Amniotic epithelial cell (primary cell): Measurements from ENCODE around the gene GNLY.

ENCODE experiments used
- DNase-seq: peaks from one replicate; pipeline ENCODE4 v3.0.0-alpha.2; 2010; ENCODE audit warnings: low read depth

The GNLY gene

DNA sequence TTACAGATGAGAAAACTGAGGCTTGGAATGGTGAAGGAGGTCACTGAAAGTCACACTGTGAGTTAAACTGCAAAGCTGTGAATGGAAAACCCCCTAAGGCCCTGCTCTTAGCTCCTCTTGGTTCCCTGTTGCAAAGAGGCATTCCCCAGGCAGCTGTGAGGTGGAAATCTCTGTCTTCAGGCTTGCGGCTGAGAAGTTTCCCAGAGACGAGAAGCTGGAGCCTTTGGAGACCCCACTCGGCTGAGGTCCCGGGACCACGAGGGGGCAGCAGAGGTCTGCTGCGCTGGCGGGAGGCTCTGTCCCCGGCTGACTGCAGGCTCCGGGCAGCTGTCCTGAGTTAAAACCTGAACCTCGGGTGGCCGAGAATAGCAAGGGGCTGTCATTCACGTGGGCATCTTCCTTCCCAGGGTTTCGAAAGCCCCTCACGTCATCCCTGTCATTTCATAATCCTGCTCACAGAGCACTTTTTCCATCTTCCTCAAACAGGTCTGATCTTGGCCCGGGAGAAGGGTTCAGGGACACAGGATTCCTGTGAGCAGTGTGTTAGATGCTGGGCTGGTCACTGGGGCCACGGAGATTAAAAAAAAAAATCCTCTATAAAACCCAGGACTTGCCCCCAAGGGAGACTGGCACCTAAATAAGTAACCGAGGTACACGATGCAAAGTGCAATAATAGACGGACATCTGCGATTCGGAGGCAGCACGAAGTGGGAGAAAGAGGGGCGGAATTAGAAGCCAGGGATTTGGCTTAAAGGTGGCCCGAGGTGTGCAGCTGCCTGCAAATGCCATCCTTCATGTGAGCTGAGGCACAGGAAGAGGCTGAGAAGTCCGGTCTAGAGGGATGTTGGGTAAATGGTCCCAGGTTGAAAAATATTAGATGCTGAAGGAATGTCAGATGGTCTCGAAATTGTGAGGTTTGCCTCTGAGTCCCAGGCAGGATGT is 35.0 kb downstream of the GNLY start:
- peak; percentile 68 for DNase-seq

DNA sequence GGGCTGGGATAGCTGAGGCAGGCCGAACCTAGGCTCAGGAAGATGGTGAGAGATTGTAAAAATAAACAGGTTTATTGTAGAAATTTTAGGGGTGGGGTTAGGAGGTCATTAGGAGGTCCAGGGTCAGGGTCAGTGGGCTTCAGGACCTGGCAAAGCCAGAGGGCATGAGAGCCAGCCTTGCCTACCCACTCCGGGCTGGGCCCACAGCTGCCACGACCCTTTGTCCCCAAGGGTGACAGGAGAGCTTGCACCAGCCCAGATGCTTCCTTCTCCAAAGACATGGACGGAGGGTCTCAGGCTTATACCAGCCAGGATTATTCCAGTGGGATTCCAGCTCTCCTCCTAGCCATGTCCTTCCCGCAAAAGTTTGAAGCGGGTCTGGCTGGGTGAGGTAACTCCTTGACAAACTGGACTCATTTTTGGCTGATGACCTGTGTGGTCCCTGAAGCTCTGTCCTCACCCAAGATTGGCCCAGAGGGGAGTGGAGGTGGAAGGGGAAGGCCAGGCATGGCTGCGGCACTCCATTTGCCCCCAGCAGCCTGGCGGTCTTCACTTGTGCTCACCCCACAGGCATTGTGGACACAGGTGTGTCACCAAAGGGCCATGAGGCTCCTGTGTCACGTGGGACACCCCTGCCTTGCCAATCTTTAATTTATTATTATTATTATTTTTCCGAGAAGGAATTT is 35.8 kb downstream of the GNLY start:
- DNase-seq, result no peak

DNA sequence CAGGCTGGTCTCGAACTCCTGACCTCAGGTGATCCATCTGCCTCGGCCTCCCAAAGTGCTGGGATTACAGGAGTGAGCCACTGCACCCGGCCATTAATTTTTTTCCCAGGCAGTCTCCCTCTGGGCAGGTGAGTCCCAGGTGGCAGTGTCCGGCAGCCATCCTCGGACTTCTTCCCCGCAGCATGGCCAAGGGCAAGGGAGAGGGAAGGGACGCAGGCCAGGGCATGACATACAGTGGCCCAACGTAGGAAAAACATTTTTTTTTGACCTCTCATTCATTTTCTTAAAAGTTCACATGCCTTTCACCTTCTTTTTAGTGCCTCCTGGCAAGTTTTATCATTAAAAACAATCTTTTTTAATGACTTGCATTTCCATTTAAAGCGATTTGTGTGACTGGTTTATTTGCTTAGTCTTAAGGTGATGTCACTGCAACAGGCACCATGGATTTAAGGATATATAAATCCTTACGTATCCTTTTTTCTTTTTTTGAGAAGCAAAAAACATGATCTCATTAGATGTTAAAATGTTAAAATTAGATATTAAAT is 36.6 kb downstream of the GNLY start:
- no peak for DNase-seq

DNA sequence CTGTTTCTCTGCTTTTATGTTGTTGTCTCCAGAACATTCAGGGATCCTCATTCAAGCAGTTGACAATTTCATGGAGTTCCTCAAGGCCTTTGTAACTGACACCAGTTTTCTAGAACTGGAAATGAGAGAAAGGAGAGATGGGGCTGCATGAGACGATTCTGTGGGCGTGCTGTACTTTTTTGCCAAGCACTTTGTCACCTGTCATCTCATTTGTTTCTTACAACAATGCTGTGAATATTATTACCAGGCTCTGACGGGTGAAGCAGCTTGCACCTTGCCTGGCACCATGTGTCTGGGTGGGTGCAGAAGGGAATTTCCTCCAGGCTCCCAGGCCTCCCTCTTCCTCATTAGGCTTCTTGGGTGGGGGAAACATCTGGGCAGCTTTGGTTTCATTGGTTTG is 37.4 kb downstream of the GNLY start:
- no peak for DNase-seq

- no peak for DNase-seq
These were observed 38.4 kb downstream of the GNLY start for GRCh38 chr2:85732467-85733120.

- DNase-seq, result no peak
These were observed 39.2 kb downstream of the GNLY start for GRCh38 chr2:85733121-85733960.

DNA sequence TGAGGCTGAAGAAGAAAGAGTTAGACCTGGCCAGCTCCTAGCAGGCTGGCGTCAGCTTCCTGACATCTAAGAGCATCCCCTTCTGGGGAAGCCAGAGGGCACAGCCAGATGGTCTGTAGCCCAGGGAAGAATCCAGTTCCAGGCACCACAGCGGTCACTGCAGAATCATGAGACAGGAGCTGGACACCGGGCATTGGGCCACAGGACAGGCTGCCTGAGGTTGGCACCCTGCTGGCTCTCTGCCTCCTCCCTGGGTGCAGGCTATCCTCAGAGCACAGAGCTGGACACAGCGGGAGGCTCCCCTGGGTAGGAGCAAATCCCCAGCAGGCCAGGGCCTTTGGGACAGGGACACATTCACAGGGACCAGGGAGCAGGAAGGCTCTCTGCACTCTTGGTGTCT is 39.9 kb downstream of the GNLY start:
- no peak for DNase-seq

DNA sequence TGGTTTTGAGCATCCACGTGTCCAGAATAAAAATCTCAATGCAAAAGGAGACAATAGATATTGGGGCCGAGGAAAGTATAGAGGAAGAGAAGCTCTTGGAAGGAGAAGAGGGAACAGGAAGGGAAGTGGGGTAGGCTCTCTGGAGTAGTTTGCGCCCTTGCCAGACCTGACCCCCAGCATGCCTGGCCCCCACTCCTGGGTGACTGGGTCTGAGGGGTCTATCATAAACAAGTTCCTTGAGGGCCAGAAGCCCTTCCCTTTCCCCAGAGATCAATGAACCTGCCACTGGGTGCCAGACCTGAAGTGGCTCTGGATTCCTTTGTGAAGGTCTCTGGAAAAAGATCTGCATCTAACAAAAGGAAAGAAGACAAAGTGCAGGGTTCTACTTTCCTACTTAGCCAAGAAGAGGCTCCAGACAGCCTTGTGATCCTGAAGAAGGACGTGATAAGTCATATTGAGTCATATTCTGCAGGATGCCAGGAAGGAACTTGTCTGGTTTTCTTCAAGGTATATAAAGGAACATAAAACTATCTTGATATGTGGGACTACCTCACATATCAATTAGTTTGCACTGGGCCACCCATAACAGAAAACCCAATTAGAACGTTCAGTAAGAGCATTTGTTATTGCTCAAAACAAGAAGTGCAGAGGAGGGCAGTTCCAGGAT is 40.9 kb downstream of the GNLY start:
- peak; percentile 88 for DNase-seq

GRCh38 chr2:85735691-85736090 is 41.5 kb downstream of the GNLY start:
- peak; percentile 70 for DNase-seq

- DNase-seq, result no peak
These were observed 42.5 kb downstream of the GNLY start for GRCh38 chr2:85736456-85737355.

GRCh38 chr2:85737481-85737880 is 43.3 kb downstream of the GNLY start:
- DNase-seq, result peak; percentile 86

DNA sequence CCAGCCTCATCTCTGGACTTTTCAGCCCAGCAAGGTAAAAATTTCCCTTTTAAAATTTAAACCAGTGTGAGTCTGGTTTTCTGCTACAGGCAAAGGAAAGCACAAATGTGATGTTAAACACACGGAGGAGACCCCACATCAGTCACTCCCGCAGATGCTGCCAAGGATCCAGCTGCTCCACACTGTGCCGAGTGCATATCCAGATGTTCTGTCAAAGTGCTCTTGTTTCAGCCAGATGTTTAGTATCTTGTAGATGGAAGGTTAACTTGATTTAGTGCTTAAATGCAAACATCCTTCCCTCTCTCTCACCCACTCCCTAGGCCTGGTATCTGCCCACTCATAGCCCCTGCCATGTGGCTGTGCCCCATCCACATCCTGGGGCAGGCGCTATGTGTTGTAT is 43.8 kb downstream of the GNLY start:
- DNase-seq, result no peak

GRCh38 chr2:85740193-85740592 is 46.0 kb downstream of the GNLY start:
- no peak for DNase-seq

DNA sequence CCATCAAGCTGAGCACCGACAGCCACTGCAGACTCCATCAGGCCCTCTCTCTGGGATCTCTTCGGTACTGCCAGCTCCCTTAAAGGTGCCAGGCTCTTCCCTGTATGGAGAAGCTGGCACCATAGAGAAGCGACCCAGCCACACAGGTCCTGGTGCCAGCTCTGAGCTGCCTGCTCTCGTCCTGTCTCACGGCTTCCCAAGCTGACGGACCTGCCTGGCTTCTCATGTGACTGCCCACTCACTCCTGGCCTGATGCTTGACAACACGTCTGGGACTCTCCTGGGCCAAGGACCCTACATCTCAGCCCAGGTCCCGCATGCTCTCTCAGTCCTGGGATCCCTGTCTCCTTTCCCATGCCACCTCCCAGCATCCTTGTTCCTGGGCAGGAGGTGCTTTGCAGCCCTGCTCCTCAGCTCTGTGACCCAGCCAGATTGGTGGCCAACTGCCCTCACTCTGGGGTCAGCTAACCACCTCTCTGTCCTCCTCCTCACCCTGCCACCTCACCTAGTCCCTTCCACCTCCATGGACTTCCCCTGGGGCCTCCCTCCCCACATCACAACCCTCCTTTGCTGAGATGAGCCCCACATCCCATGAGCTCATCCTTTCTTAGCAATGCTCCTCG is 47.2 kb downstream of the GNLY start:
- no peak for DNase-seq

DNA sequence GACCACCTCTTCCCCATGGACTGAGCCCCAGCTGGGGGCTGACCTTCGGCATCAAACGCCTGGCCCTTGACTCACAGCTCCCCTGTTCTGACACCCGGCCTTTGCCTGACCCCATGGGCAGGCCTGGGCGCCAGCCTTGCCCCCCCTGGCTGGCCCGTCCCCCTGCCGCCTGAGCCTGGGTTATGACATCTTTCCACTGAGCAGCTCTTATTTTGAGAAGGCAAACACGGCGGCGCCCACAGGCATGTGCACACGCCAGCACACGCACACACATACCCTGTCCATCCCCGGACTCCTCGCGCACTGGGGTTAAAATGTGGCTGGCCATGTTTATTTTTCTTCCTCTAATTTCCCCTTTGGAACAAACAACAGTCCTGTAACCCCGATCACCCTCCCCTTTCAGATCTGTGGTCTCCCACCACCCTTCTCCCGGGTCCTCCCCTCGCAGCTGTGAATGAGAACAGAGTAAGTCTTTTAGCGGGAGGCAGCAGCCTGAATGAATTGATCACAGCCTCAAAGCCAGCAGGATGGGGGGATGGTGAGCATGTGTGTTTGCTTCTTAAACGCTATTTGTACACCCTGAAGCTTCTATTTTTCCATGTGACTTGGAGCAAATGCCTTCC is 47.8 kb downstream of the GNLY start:
- DNase-seq, result peak; percentile 72

DNA sequence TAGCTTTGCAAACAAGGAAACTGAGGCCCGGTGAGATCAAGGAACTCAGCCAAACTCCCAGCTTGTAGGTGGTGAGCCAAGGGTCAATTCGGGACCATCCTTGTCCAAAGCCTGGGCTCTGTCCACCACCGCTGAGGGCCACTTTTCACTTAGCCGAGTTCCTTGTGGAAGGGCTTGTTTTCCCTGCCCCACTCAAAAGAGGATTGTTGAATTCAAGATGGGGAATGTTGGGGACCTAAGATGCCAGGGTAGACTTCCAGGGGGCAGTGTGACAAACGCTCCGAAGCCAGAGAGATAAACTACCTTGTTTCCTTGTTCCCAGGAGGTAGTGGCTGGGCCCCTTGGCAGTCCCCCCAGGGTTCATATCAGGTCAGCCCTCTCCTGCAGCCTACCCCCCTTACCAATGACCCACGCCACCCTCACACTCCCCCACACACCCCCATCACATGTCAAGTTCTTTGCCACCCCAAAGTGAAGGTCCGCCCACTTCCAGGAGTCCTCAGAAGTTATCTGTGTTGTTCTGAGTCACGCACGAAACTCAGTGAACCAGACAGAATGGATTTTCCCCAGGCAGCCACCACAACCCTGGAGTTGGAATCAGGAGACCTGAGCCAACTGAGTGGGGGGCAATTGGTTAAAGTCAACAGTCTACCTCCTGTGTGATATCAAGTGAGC is 49.3 kb downstream of the GNLY start:
- peak; percentile 90 for DNase-seq

DNA sequence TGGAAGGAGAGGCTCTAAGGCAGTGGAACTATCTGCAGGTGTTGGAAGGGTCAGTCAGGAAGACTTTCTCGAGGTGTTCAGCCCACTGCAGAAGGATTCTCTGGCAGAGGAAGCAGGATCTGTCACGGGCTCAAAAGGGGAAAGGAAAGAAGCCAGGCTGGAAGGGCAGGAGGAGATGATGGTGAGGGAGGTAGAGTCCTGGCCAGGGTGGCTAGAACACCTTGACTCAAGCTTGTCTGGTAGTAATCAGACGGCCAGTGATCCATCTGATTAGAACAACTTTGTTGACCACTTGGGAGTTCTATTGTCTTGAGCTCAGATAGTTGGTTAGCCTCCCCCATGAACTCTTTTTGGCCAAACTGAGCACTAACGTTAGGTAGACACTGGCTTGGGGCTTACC is 49.9 kb downstream of the GNLY start:
- DNase-seq, result no peak
